Tongue (tissue), 2 donors: Measurements from ENCODE around the gene HSD17B12. TPM values are rescaled to one million over a fixed set of nuclear protein-coding genes. Genes with fewer than 3 reads are reported as not detected.
A peak's percentile ranks its signal among the peaks of the same experiment; 100 is the strongest.
"Not testable (repeated sequence)": the region's sequence is repeated elsewhere in the genome, so short reads cannot be mapped to it uniquely, and the experiment has no call there.

ENCODE experiments used
- DNase-seq: peaks from one replicate; pipeline ENCODE4 v3.0.0-alpha.2; 2015
- total RNA-seq: library from RNA; depleted of rRNA; stranded (reverse); fragments of >200 nt; gene quantifications from one replicate; pipeline ENCODE4 v1.2.3, GENCODE V29; 2014

The HSD17B12 gene
- total RNA-seq, 1 donor from 2014 or later: 63.1 TPM

- no peak for DNase-seq
Measured at GRCh38 chr11:43747130-43747802, 66.7 kb downstream of the HSD17B12 start.

- no peak for DNase-seq
Measured at GRCh38 chr11:43748095-43748494, 67.6 kb downstream of the HSD17B12 start.

GRCh38 chr11:43751726-43752125 lies 71.2 kb downstream of the HSD17B12 start:
- DNase-seq: no peak

GRCh38 chr11:43756575-43756974 lies 76.0 kb downstream of the HSD17B12 start:
- DNase-seq: no peak

GRCh38 chr11:43758927-43759326 lies 78.4 kb downstream of the HSD17B12 start:
- no peak for DNase-seq

- no peak for DNase-seq
Measured at GRCh38 chr11:43760902-43761301, 80.4 kb downstream of the HSD17B12 start.

- no peak for DNase-seq
Measured at GRCh38 chr11:43765194-43765593, 84.7 kb downstream of the HSD17B12 start.

- DNase-seq: not testable (repeated sequence)
Measured at GRCh38 chr11:43768654-43769053, 88.1 kb downstream of the HSD17B12 start.

GRCh38 chr11:43770173-43770572 lies 89.6 kb downstream of the HSD17B12 start:
- no peak for DNase-seq

GRCh38 chr11:43772733-43773132 lies 92.2 kb downstream of the HSD17B12 start:
- DNase-seq: no peak

- DNase-seq: no peak
Measured at GRCh38 chr11:43774786-43775185, 94.2 kb downstream of the HSD17B12 start.

GRCh38 chr11:43779306-43779705 lies 98.8 kb downstream of the HSD17B12 start:
- DNase-seq: no peak

GRCh38 chr11:43784301-43784700 lies 103.8 kb downstream of the HSD17B12 start:
- DNase-seq: no peak

- DNase-seq: no peak
Measured at GRCh38 chr11:43784866-43785265, 104.3 kb downstream of the HSD17B12 start.

- no peak for DNase-seq
Measured at GRCh38 chr11:43785318-43785717, 104.8 kb downstream of the HSD17B12 start.

- no peak for DNase-seq
Measured at GRCh38 chr11:43786016-43786415, 105.5 kb downstream of the HSD17B12 start.

- no peak for DNase-seq
Measured at GRCh38 chr11:43787824-43788223, 107.3 kb downstream of the HSD17B12 start.

GRCh38 chr11:43788421-43788820 lies 107.9 kb downstream of the HSD17B12 start:
- DNase-seq: peak; percentile 84

- DNase-seq: no peak
Measured at GRCh38 chr11:43789700-43790443, 109.3 kb downstream of the HSD17B12 start.

GRCh38 chr11:43790444-43790794 lies 109.9 kb downstream of the HSD17B12 start:
- no peak for DNase-seq

GRCh38 chr11:43797337-43797736 lies 116.8 kb downstream of the HSD17B12 start:
- DNase-seq: no peak

GRCh38 chr11:43797866-43798265 lies 117.3 kb downstream of the HSD17B12 start:
- no peak for DNase-seq

- peak; percentile 1 for DNase-seq
Measured at GRCh38 chr11:43802509-43802908, 122.0 kb downstream of the HSD17B12 start.

GRCh38 chr11:43803766-43804165 lies 123.2 kb downstream of the HSD17B12 start:
- DNase-seq: no peak
